H1 (cell line): Measurements from ENCODE around the gene DYSF. TPM values are rescaled to one million over a fixed set of nuclear protein-coding genes. Genes with fewer than 3 reads are reported as not detected.

Experiments used
- CBX8 ChIP-seq: fragments of 300-800, 300-1000 bp; sonication (generic); IDR thresholded peaks from 2 replicates; pipeline ENCODE4 v1.7.1; 2016; ENCODE audit warnings: low read depth, low read length, borderline replicate concordance
- E2F6 ChIP-seq: IDR thresholded peaks from 2 replicates; pipeline ENCODE4 v1.6.1; 2012; ENCODE audit warnings: inconsistent platforms
- EGR1 ChIP-seq: IDR thresholded peaks from 2 replicates; pipeline ENCODE4 v1.6.1; 2011; ENCODE audit warnings: low read depth, low read length, borderline replicate concordance
- FOSL1 ChIP-seq: IDR thresholded peaks from 2 replicates; pipeline ENCODE4 v1.6.1; 2011; ENCODE audit warnings: mild to moderate bottlenecking, low read depth, low read length, moderate library complexity; ENCODE audit not compliant: insufficient read depth
- KDM4A ChIP-seq: IDR thresholded peaks from one replicate; pipeline ENCODE4 v1.7.1; 2012; ENCODE audit warnings: low read depth, mild to moderate bottlenecking, moderate library complexity, low read length, inconsistent platforms; ENCODE audit not compliant: severe bottlenecking
- MAX ChIP-seq: IDR thresholded peaks from 2 replicates; pipeline ENCODE4 v1.6.1; 2012; ENCODE audit warnings: inconsistent platforms
- RFX5 ChIP-seq: IDR thresholded peaks from 2 replicates; pipeline ENCODE4 v1.6.1; 2011; ENCODE audit warnings: low read depth, low read length, improper control_type of control experiment, borderline replicate concordance
- TAF1 ChIP-seq: IDR thresholded peaks from 2 replicates; pipeline ENCODE4 v1.6.1; 2011; ENCODE audit warnings: mild to moderate bottlenecking, low read depth, low read length
- USF2 ChIP-seq: IDR thresholded peaks from 2 replicates; pipeline ENCODE4 v1.6.1; 2011; ENCODE audit warnings: low read length, improper control_type of control experiment
- polyA plus RNA-seq, 7 experiments: library from polyadenylated mRNA; depleted of rRNA in 3 of 7; stranded (reverse) in 5 of 7; unstranded in 2 of 7; fragments of >200 nt in 5 of 7; fragments of 200-250 nt in 2 of 7; gene quantifications; 1 replicate in 5 of 7; 2 replicates in 1 of 7; 4 replicates in 1 of 7; pipeline versions ENCODE4 v1.2.1 to v1.2.3, GENCODE V29; 2011 to 2013; ENCODE audit warnings: missing spikeins in 2 of 7, mixed read lengths in 2 of 7
- total RNA-seq: library from RNA; stranded (reverse); fragmentation: NEBNext Ultra II Directional; extraction: Animal tissue kit (Norgen Biotek cat#: 25700); gene quantifications from 2 replicates; pipeline ENCODE4 v1.2.1, GENCODE V29; 2021

Gene DYSF
- total and polyA plus RNA-seq, 2 of the 8 experiments (the other 6 are each of a cell fraction or from before 2014, with no cell fraction given), result 5.8 to 7.1 TPM

GRCh38 chr2:71689968-71690834 is 236.8 kb downstream of the DYSF start (continued):
- no peak for TF ChIP-seq RFX5
- TF ChIP-seq E2F6, result no peak
- no peak for TF ChIP-seq KDM4A
- no peak for TF ChIP-seq MAX
- no peak for TF ChIP-seq CBX8
- TF ChIP-seq EGR1, result no peak
- no peak for TF ChIP-seq USF2
- no peak for TF ChIP-seq FOSL1
- TF ChIP-seq TAF1, result no peak
